Heart left ventricle (tissue), 13 donors: ENCODE measurements around the gene PFKFB2.

Experiments used
- POLR2A ChIP-seq, 2 donors: fragments of 450-650 bp; IDR thresholded peaks; one replicate each; pipeline ENCODE4 v1.6.1; 2017; ENCODE audit warnings: antibody characterized with exemption in 2 of 2, mild to moderate bottlenecking in 2 of 2, moderate library complexity in 2 of 2
- TF ChIP-seq, protein P1 (sequence below), 12 donors: fragments of 200-600 bp; sonication (generic) in 4 of 12; IDR thresholded peaks; one replicate each; pipeline versions ENCODE4 v1.5.0 to v1.8.0; 2018 to 2022; ENCODE audit warnings: antibody characterized with exemption in 12 of 12, mild to moderate bottlenecking in 5 of 12
- donor health status: ischemic (EF 13 %, LVEDD 7.1; RV severe dilation, severe dysfunction).
- donor health status: DM: no; HTN: yes; CAD: no.
- donor health status: DM: no; HTN: no; CAD: no.
- donor health status: ischemic (EF 25% LVEDD 6.9; RV normal size, moderate dysfunction).
- donor health status: ischemic (EF 25% LVEDD 5.7; RV mildly dilated, moderate dysfunction).
- donor health status: ischemic (EF 35%, LVEDD 5.7; RV mildly dilated, moderate dysfunction).
- donor health status: nonischemic (EF 11% LVEDD 7.7; RV severe dilation, severe dysfunction).
- donor health status: DM: yes; HTN: yes; CAD: no.
- donor health status: PGD.
- donor health status: ischemic (EF 29% LVEDD 5.4; RV normal size, mild dysfunction).
- donor health status: nonischemic (EF 23%, LVEDD 6.1; RV moderate dilation, normal function).

DNA sequence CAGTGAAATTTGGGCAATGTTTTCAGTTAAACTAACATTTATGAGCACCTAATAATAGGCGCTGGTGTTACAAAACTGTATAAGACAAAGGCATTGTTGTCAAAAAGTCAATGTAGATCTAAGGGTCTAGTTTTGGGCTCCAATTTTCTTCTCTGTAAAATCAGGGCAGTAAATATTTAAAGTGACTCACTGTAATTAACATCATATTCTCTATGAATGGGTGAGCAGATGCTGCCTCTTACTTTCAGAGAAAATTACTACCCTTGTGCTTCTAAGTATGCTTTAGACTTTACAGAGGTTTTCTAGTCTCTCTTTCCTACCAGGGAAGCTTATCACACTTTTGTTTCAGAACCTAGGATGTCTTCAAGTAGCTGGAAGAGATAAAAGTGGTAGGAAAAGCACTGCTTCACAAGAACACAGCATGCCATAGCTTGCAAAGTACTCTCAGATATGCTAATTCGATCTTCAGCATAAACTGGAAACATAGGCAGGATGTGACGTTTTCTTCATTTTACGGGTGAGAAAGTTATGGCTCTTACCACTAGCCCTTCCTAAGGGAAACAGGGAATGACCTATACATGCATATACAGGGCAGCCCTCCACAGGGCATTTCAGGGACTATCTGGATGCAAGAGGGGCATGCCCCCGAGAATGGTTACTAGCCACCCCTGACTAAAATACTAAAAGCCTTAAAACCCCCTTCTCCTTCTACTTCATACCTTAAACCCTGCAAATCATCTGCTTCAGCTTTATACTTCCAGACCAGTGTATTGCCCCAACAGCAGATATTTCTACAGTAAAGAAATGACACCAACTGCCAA, 23.2 kb upstream of the PFKFB2 start:
- TF ChIP-seq, protein P1, sequence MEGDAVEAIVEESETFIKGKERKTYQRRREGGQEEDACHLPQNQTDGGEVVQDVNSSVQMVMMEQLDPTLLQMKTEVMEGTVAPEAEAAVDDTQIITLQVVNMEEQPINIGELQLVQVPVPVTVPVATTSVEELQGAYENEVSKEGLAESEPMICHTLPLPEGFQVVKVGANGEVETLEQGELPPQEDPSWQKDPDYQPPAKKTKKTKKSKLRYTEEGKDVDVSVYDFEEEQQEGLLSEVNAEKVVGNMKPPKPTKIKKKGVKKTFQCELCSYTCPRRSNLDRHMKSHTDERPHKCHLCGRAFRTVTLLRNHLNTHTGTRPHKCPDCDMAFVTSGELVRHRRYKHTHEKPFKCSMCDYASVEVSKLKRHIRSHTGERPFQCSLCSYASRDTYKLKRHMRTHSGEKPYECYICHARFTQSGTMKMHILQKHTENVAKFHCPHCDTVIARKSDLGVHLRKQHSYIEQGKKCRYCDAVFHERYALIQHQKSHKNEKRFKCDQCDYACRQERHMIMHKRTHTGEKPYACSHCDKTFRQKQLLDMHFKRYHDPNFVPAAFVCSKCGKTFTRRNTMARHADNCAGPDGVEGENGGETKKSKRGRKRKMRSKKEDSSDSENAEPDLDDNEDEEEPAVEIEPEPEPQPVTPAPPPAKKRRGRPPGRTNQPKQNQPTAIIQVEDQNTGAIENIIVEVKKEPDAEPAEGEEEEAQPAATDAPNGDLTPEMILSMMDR (IDR thresholded peaks at IDR 0.05), result no peak
- TF ChIP-seq POLR2A (IDR thresholded peaks at IDR 0.05), result no peak
